Cardiac fibroblast (primary cell): ENCODE results near the gene IRAK1.

Source experiments
- DNase-seq, 2 donors: peaks; one replicate each; pipeline versions ENCODE4 v3.0.0 to v3.0.0-alpha.2; 2010; ENCODE audit warnings: low read depth in 2 of 2
- H3K4me3 ChIP-seq, 2 donors: replicated peaks in 1 of 2; 1 replicate in 1 of 2; 2 replicates in 1 of 2; pipeline ENCODE4 v1.5.1; 2011; ENCODE audit warnings: low read depth in 2 of 2, low read length in 2 of 2, mild to moderate bottlenecking in 2 of 2, moderate library complexity in 1 of 2
- CTCF ChIP-seq: IDR thresholded peaks from one replicate; pipeline ENCODE4 v1.5.1; 2011; ENCODE audit warnings: low read depth, mild to moderate bottlenecking, low read length, inconsistent platforms

The IRAK1 gene

GRCh38 chrX:154021131-154021611 lies 1.5 kb upstream of the IRAK1 start:
- no peak for TF ChIP-seq CTCF
- DNase-seq, result peak; percentile 56 to 69
- H3K4me3 ChIP-seq, result no peak overlapping the region

- TF ChIP-seq CTCF, result no peak
- no peak for DNase-seq
- peak overlapping the region; percentile 30 to 51 for H3K4me3 ChIP-seq
Measured at GRCh38 chrX:154020536-154021115, 924 bp upstream of the IRAK1 start.

GRCh38 chrX:154019061-154019621 lies 561 bp downstream of the IRAK1 start:
- DNase-seq, result no peak
- peak overlapping the region; percentile 51 to 61 for H3K4me3 ChIP-seq
- TF ChIP-seq CTCF, result no peak

GRCh38 chrX:154018518-154019060 lies 1.1 kb downstream of the IRAK1 start:
- peak overlapping the region; percentile 51 to 61 for H3K4me3 ChIP-seq
- DNase-seq, result no peak
- TF ChIP-seq CTCF, result no peak

GRCh38 chrX:154017766-154018517 lies 1.8 kb downstream of the IRAK1 start:
- DNase-seq, result no peak
- no peak for TF ChIP-seq CTCF

GRCh38 chrX:154016366-154017076 lies 3.2 kb downstream of the IRAK1 start:
- no peak overlapping the region for H3K4me3 ChIP-seq
- DNase-seq, result no peak
- no peak for TF ChIP-seq CTCF

More at GRCh38 chrX:154017766-154018517, 1.8 kb downstream of the IRAK1 start:
- peak overlapping the region; percentile 51 to 61 for H3K4me3 ChIP-seq
